Kidney epithelial cell (primary cell): ENCODE measurements around the gene FOXK1. TPM values are rescaled to one million over a fixed set of nuclear protein-coding genes. Genes with fewer than 3 reads are reported as not detected.
"Not testable (repeated sequence)": the region's sequence is repeated elsewhere in the genome, so short reads cannot be mapped to it uniquely, and the experiment has no call there.

Experiments
- DNase-seq: peaks from one replicate; pipeline ENCODE4 v3.0.0-alpha.2; 2010; ENCODE audit warnings: low read depth
- H3K27me3 ChIP-seq: 2 replicates; pipeline ENCODE4 v1.6.0; 2011; ENCODE audit warnings: low read length; ENCODE audit not compliant: control insufficient read depth, insufficient read depth
- H3K36me3 ChIP-seq: 2 replicates; pipeline ENCODE4 v1.5.1; 2011; ENCODE audit warnings: low read length; ENCODE audit not compliant: control insufficient read depth, insufficient read depth
- H3K4me3 ChIP-seq: 2 replicates; pipeline ENCODE4 v1.5.1; 2011; ENCODE audit warnings: low read depth, mild to moderate bottlenecking, control low read depth, low read length
- total RNA-seq: library from RNA; depleted of rRNA; stranded (reverse); fragments of >200 nt; gene quantifications from 2 replicates; pipeline ENCODE4 v1.2.3, GENCODE V29; 2015
- TF ChIP-seq, protein P1 (sequence below): IDR thresholded peaks from 2 replicates; pipeline ENCODE4 v1.5.1; 2011; ENCODE audit warnings: mild to moderate bottlenecking, moderate library complexity, low read length, control low read depth, inconsistent platforms; ENCODE audit not compliant: insufficient read depth, poor library complexity, severe bottlenecking

Gene FOXK1
- total RNA-seq, 1 donor from 2014 or later = 48.2 TPM

DNA sequence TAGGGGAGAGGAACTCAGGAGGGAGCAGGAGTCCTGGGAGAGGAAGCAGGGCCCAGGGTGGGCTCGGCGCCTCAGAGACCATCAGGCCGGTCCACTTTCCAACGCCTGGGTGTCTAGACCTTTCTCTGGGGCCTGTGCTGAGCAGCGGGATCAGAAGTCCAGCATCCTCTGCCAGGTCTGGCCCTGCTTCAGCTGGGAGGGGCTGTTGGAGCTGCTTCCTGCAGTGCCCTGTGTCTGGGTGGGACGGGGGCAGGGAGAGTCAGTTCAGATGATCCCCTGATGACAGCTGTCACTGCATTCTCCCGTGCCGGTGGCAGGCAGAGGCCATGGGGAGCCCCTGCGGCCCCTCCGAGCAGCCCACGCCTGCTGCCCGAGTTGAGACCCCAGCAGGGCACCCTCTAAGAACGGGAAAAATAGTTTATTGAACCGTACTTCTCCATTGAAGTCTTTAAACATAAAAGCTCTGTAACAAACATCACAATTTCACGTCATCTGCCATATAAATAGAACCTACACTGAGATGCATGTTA, 116.7 kb downstream of the FOXK1 start:
- DNase-seq = no peak
- no peaks in the 10 kb centered on the region for H3K36me3 ChIP-seq
- TF ChIP-seq, protein P1, sequence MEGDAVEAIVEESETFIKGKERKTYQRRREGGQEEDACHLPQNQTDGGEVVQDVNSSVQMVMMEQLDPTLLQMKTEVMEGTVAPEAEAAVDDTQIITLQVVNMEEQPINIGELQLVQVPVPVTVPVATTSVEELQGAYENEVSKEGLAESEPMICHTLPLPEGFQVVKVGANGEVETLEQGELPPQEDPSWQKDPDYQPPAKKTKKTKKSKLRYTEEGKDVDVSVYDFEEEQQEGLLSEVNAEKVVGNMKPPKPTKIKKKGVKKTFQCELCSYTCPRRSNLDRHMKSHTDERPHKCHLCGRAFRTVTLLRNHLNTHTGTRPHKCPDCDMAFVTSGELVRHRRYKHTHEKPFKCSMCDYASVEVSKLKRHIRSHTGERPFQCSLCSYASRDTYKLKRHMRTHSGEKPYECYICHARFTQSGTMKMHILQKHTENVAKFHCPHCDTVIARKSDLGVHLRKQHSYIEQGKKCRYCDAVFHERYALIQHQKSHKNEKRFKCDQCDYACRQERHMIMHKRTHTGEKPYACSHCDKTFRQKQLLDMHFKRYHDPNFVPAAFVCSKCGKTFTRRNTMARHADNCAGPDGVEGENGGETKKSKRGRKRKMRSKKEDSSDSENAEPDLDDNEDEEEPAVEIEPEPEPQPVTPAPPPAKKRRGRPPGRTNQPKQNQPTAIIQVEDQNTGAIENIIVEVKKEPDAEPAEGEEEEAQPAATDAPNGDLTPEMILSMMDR = no peak

DNA sequence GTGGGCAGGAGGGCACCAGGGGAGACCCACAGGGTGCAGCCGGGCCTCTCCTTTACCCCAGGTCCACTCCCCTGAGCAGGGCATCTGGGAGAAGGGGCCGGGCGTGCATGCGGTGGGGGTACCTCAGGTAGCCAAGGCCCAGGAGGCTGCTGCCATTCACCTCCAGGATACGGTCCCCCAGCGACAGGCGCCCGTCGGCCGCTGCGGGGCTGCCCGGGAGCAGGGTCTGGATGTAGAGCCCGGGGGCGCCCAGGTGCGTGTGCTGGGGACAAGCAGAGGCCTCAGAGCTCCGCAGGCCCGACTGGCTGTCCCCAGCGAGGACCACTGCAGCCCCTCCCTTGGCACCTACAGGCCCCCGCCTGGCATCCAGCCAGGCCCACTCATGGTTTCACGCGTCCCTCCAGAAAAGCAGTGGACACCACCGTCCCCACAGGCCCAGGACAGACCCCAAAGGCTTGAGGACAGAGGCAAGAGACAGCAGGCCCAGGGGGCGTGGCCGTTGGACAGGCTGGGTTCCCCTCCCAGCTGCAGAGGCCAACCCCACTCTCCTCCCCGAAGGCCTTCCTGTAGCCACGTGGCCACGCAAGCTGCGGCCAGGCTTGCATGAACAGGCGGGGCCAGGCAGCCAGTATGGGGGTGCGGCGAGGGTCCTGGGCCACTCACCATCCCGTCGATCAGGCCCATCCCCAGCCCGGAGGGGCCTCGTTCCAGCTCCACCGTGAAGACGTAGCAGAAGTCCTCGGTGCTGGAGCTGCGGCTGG, 117.6 kb downstream of the FOXK1 start:
- TF ChIP-seq, protein P1 = no peak
- H3K36me3 ChIP-seq = no peaks in the 10 kb centered on the region
- no peak for DNase-seq
- no peak overlapping the region for H3K4me3 ChIP-seq
- peaks cover 9% of the 10 kb centered on the region for H3K27me3 ChIP-seq

More for the DNA sequence above, 116.7 kb downstream of the FOXK1 start:
- Histone ChIP-seq H3K27me3 (peaks cover 9% of the 10 kb centered on the region), H3K4me3 (no peak overlapping the region)

DNA sequence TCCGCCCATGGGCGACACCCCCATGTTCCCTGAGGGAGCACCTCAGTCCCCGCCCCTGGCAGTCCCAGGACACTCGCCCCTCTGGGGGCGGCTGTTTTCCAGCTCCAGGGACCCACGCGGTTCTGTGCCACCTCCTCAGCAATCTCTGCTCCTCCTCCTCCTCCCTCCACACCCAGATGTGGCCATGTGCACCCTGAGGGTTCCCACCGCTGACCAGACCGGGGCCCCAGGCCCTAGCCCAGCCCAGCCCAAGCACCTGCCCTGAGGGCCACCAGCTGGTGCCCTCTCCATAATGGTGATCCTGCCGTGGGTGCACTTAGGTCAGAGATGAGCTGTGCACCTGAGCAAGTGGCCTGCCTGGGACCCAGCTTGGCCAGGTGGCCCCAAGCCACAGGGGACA, 118.4 kb downstream of the FOXK1 start:
- TF ChIP-seq, protein P1 = no peak
- H3K4me3 ChIP-seq = no peak overlapping the region
- H3K27me3 ChIP-seq = peaks cover 12% of the 10 kb centered on the region
- DNase-seq = no peak
- no peaks in the 10 kb centered on the region for H3K36me3 ChIP-seq

DNA sequence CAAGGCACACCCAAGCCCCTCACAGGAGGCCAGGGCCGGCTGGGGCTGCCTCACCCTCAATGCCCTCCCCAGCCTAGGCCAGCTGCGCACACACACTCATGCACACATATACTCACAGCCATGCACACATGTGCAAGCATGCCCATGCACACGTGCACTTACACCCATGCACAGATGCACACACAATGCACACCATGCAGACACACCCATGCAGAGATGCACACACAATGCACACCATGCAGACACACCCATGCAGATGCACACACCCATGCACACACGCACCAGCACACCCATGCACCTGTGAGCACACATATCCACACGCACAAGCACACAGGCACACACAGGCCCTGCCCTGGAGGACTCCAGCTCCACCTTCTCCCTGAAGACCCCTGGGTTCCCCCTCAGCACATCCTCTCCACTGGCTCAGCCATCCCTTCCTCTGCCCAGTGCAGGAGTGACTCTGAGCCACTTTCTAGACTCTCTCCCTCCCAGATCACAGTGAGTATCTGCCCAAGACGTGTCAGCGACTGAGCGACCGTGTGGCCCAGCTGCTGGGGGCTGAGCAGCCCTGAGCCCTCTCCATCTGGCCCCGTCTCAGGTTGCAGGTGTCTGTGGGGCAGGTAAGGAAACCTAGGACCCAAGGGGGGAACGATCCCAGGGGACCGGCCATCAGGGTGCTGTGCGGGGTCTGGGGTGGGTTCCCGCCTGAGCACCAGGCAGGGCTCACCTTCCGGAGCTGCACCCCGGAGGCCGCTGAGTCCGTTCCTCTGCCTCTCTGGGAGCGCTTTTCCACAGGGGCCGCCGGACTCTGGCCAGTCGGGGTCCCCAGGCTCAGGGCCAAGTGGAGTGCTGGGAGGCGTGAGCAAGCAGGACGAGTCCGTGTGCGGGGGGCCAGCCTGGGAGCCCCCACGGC, 119.1 kb downstream of the FOXK1 start:
- TF ChIP-seq, protein P1 = no peak
- peaks cover 19% of the 10 kb centered on the region for H3K27me3 ChIP-seq
- DNase-seq = no peak
- no peak overlapping the region for H3K4me3 ChIP-seq
- no peaks in the 10 kb centered on the region for H3K36me3 ChIP-seq

DNA sequence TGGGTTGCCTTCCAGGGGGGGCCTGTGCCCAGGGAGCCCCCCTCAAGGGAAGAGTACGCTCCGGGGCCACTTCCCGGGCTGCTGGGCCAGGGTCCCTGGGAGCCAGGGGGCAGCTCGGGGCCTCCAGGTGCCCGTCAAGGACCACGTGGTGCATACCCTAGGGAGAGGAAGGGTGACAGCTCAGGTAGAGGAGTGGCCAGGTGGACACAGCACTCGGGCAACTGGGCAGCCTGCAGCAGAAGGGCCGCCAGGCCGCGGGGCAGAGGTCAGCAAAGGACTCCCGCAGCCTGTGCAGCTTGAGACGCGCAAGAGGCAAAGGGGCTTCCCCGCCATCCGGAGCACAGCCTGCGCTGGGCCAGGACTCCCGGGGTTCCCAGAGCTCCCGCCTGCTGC, 119.7 kb downstream of the FOXK1 start:
- DNase-seq = no peak

DNA sequence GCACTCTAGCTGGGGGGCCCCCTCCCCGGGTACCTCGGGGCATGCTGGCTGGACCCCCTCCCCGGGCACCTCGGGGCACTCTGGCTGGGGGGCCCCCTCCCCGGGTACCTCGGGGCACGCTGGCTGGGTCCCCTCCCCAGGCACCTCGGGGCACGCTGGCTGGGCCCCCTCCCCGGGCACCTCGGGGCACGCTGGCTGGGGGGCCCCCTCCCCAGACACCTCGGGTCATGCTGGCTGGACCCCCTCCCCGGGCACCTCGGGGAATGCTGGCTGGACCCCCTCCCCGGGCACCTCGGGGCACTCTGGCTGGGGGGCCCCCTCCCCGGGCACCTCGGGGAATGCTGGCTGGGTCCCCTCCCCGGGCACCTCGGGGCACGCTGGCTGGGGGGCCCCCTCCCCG, 120.5 kb downstream of the FOXK1 start:
- DNase-seq, H3K4me3 ChIP-seq, H3K36me3 ChIP-seq: not testable (repeated sequence)
- peaks cover 30% of the 10 kb centered on the region for H3K27me3 ChIP-seq

More for the DNA sequence above, 119.7 kb downstream of the FOXK1 start:
- Histone ChIP-seq H3K36me3 (no peaks in the 10 kb centered on the region), H3K27me3 (peaks cover 25% of the 10 kb centered on the region), H3K4me3 (no peak overlapping the region)
- TF ChIP-seq, protein P1 = no peak
